ENCODE measurements around the gene FAM120B. TPM values are rescaled to one million over a fixed set of nuclear protein-coding genes. Genes with fewer than 3 reads are reported as not detected.

FAM120B gene
- total RNA-seq, 1 donor from 2014 or later = 36.4 TPM

Small RNAs within 50 kb of the gene (small RNA-seq; reads per million reads assigned to genes)
- not detected for gene MIR4644 (ENCODE audit: low replicate concordance)

Other genes starting within 250 kb of the FAM120B start
- gene DLL1, start 15.7 kb upstream of the FAM120B start, total RNA-seq = 9.1 TPM
- 127 TPM for gene PSMB1, start 246.5 kb downstream of the FAM120B start, total RNA-seq
- gene TBP, start 247.6 kb downstream of the FAM120B start, total RNA-seq = 10.1 TPM

All from temporal lobe (tissue), 2 donors.